Measurements from ENCODE around the gene EFNA2. TPM values are rescaled to one million over a fixed set of nuclear protein-coding genes. Genes with fewer than 3 reads are reported as not detected.

The EFNA2 gene
- total RNA-seq, 1 experiment from 2014 or later: 14.3 TPM

DNA sequence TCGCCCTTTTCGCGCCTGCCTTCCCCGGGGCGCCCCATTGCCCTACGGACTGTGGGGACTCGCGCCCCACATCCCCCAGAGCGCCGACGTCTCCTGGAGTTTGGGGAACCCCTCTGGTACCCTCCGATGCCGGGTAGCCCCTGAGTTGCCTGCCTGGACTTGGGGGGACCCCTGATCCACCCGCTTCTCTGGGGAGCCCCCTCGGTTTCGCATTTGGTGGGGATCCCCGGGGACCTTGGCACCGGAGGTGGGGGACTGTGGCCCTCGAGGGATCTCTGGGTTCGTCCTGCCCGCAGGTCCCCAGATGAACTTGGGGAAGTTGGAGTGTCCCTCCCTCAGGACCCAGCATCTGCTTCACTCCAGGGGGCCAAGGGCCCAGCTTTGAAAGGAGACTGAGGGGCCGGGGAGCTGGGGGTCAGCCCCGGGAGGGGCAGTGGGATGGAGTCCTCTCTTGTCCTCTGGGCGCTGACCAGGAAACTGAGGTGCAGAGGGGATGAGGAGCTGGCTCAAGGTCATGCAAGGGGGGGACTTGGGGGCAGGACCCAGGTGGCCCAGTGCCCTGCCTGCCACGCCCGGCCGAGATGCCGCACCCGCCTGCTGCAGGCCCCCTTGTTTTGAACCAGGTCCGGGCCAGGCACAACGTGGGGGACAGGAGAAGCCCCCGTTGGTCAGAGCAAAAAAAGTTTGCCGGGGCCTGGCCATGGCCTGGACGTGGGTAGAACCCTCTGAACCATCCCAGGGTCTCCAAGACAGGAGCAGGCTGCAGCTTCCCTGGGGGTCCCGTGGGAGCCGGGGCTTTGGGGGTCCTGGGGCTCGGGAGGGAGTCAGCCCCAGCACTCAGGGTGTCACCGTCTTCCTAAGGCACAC is 1.0 kb downstream of the EFNA2 start:
- Histone ChIP-seq H3K9ac (ENCODE audit: extremely low read depth, insufficient read length, low read length) (no peak overlapping the region), H3K9me3 (ENCODE audit: control insufficient read depth, low read depth, low read length) (no peaks in the 10 kb centered on the region), H3K4ac (ENCODE audit: low read depth, low read length) (no peak overlapping the region), H3K56ac (ENCODE audit: insufficient read length, low read depth, low read length) (no peak overlapping the region), H3K4me2 (ENCODE audit: insufficient read depth, insufficient read length, low read length) (no peak overlapping the region), H3K18ac (ENCODE audit: insufficient read length, low read depth, low read length) (no peak overlapping the region), H3K27me3 (ENCODE audit: insufficient read depth, low read length) (no peaks in the 10 kb centered on the region), H3K4me1 (ENCODE audit: insufficient read depth, low read length) (no peaks in the 10 kb centered on the region), H4K5ac (ENCODE audit: insufficient read length, low read depth, low read length) (no peak overlapping the region), H3K14ac (ENCODE audit: insufficient read depth, low read length) (no peak overlapping the region), H2BK120ac (ENCODE audit: low read depth, low read length, poor library complexity, severe bottlenecking) (no peak overlapping the region), H3T11ph (ENCODE audit: low read length) (no peak overlapping the region), H2BK15ac (ENCODE audit: low read depth, low read length) (no peak overlapping the region), H3K23me2 (ENCODE audit: insufficient read length, low read depth, low read length, poor library complexity, severe bottlenecking) (peaks cover 4% of the 10 kb centered on the region), H2BK12ac (ENCODE audit: insufficient read length, low read depth, low read length) (no peak overlapping the region), H4K20me1 (ENCODE audit: control insufficient read depth, insufficient read depth, insufficient read length) (no peaks in the 10 kb centered on the region), H3K79me2 (ENCODE audit: insufficient read depth, low read length) (peaks cover 2% of the 10 kb centered on the region; the same call in 1 of the 2 replicates), H2AK5ac (ENCODE audit: insufficient read length, low read length) (no peak overlapping the region), H2AFZ (ENCODE audit: low read length) (no peak overlapping the region), H4K91ac (ENCODE audit: insufficient read length, low read depth, low read length) (no peak overlapping the region), H2BK20ac (ENCODE audit: low read depth, low read length, poor library complexity, severe bottlenecking) (no peak overlapping the region), H3K79me1 (ENCODE audit: insufficient read depth, low read depth, low read length, poor library complexity, severe bottlenecking) (no peaks in the 10 kb centered on the region), H2BK5ac (ENCODE audit: insufficient read length, low read length) (no peak overlapping the region), H4K8ac (replicated peaks; ENCODE audit: insufficient read length, low read depth, low read length) (no peak overlapping the region), H3K23ac (ENCODE audit: insufficient read length, low read depth, low read length) (no peak overlapping the region), H3K27ac (ENCODE audit: insufficient read length, low read depth, low read length) (no peak overlapping the region)
- no peak for DNase-seq
- Mint-ChIP-seq H3K27ac (no peak overlapping the region), H3K9me3 (no peaks in the 10 kb centered on the region), H3K36me3 (ENCODE audit: insufficient read depth in 1 of 3, low read depth in 3 of 3) (no peaks in the 10 kb centered on the region), H3K27me3 (ENCODE audit: low read depth) (peaks cover 15% of the 10 kb centered on the region), H3K4me3 (peak overlapping the region; percentile 71 to 84), H3K4me1 (peaks cover 7 to 20% of the 10 kb centered on the region in 2 experiments)
- TF ChIP-seq, protein P1, sequence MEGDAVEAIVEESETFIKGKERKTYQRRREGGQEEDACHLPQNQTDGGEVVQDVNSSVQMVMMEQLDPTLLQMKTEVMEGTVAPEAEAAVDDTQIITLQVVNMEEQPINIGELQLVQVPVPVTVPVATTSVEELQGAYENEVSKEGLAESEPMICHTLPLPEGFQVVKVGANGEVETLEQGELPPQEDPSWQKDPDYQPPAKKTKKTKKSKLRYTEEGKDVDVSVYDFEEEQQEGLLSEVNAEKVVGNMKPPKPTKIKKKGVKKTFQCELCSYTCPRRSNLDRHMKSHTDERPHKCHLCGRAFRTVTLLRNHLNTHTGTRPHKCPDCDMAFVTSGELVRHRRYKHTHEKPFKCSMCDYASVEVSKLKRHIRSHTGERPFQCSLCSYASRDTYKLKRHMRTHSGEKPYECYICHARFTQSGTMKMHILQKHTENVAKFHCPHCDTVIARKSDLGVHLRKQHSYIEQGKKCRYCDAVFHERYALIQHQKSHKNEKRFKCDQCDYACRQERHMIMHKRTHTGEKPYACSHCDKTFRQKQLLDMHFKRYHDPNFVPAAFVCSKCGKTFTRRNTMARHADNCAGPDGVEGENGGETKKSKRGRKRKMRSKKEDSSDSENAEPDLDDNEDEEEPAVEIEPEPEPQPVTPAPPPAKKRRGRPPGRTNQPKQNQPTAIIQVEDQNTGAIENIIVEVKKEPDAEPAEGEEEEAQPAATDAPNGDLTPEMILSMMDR (conservative IDR thresholded peaks at IDR 0.05): no peak
- WGBS (ENCODE audit: extremely low coverage, insufficient read length, low lambda C conversion rate): no CpG with 5 or more reads among the region's 38 CpGs
